CD14-positive monocyte (primary cell): Measurements from ENCODE around the gene CCM2. TPM values are rescaled to one million over a fixed set of nuclear protein-coding genes. Genes with fewer than 3 reads are reported as not detected.

Experiments used
- DNase-seq, 3 donors: peaks; one replicate each; pipeline ENCODE4 v3.0.0-alpha.2; 2011 to 2022
- H2AFZ ChIP-seq: 2 replicates; pipeline ENCODE4 v1.6.0; 2012; ENCODE audit warnings: mild to moderate bottlenecking, low read depth, low read length, inconsistent platforms; ENCODE audit not compliant: insufficient read depth, poor library complexity, severe bottlenecking
- H3K27ac ChIP-seq, 2 donors: 1 replicate in 1 of 2; 2 replicates in 1 of 2; pipeline ENCODE4 v1.5.1; 2012 to 2013; ENCODE audit warnings: low read length in 2 of 2, control low read depth in 1 of 2, inconsistent platforms in 1 of 2, low read depth in 1 of 2, mild to moderate bottlenecking in 1 of 2
- H3K27me3 ChIP-seq, 2 donors: one replicate each; pipeline versions ENCODE4 v1.6.0 to v1.6.1; 2011 to 2013; ENCODE audit warnings: low read length in 2 of 2; ENCODE audit not compliant: control insufficient read depth in 2 of 2, insufficient read depth in 2 of 2
- H3K36me3 ChIP-seq, 2 donors: replicated peaks in 1 of 2; 1 replicate in 1 of 2; 2 replicates in 1 of 2; pipeline versions ENCODE4 v1.5.1 to v1.6.1; 2012 to 2013; ENCODE audit warnings: low read length in 2 of 2, control low read depth in 1 of 2, inconsistent platforms in 1 of 2, mild to moderate bottlenecking in 1 of 2; ENCODE audit not compliant: insufficient read depth in 2 of 2, control insufficient read depth in 1 of 2
- H3K4me1 ChIP-seq, 2 donors: 1 replicate in 1 of 2; 2 replicates in 1 of 2; pipeline versions ENCODE4 v1.5.1 to v1.6.1; 2012 to 2013; ENCODE audit warnings: low read length in 2 of 2, control low read depth in 1 of 2, inconsistent platforms in 1 of 2, mild to moderate bottlenecking in 1 of 2, moderate library complexity in 1 of 2; ENCODE audit not compliant: insufficient read depth in 2 of 2, control insufficient read depth in 1 of 2
- H3K4me2 ChIP-seq: replicated peaks from 2 replicates; pipeline ENCODE3; 2012; ENCODE audit warnings: low read length, moderate library complexity, mild to moderate bottlenecking; ENCODE audit not compliant: poor library complexity, severe bottlenecking; ENCODE audit errors: extremely low read depth
- H3K4me3 ChIP-seq, 3 experiments: fragments of 200-600 bp in 1 of 3; sonication (generic) in 1 of 3; replicated peaks in 1 of 3; 1 replicate in 2 of 3; 2 replicates in 1 of 3; pipeline ENCODE4 v1.5.1; 2011 to 2013; ENCODE audit warnings: low read length in 3 of 3, mild to moderate bottlenecking in 3 of 3, control low read depth in 2 of 3, low read depth in 2 of 3, inconsistent platforms in 1 of 3, moderate library complexity in 1 of 3
- H3K79me2 ChIP-seq: 2 replicates; pipeline ENCODE4 v1.6.0; 2012; ENCODE audit warnings: mild to moderate bottlenecking, control low read depth, inconsistent platforms, low read length, moderate library complexity; ENCODE audit not compliant: insufficient read depth
- H3K9ac ChIP-seq: 2 replicates; pipeline ENCODE4 v1.6.0; 2017; ENCODE audit warnings: low read length, mild to moderate bottlenecking; ENCODE audit not compliant: insufficient read depth, poor library complexity, severe bottlenecking
- H3K9me3 ChIP-seq, 2 donors: replicated peaks in 1 of 2; 1 replicate in 1 of 2; 2 replicates in 1 of 2; pipeline versions ENCODE4 v1.5.1 to v1.6.1; 2012 to 2013; ENCODE audit warnings: low read length in 2 of 2, control low read depth in 1 of 2; ENCODE audit not compliant: control insufficient read depth in 1 of 2, insufficient read depth in 1 of 2
- H4K20me1 ChIP-seq: 2 replicates; pipeline ENCODE4 v1.6.0; 2012; ENCODE audit warnings: mild to moderate bottlenecking, low read length, control low read depth, moderate library complexity; ENCODE audit not compliant: insufficient read depth
- H3K27ac Mint-ChIP-seq, 7 donors: one replicate each; pipeline ENCODE4 v1.8.0; 2020; ENCODE audit warnings: mild to moderate bottlenecking in 7 of 7, mixed read lengths in 7 of 7, moderate library complexity in 6 of 7, inconsistent platforms in 2 of 7
- H3K27me3 Mint-ChIP-seq, 3 donors: one replicate each; pipeline ENCODE4 v1.8.0; 2021 to 2022; ENCODE audit warnings: low read depth in 3 of 3, mild to moderate bottlenecking in 3 of 3, mixed read lengths in 3 of 3, moderate library complexity in 3 of 3, inconsistent platforms in 1 of 3
- H3K36me3 Mint-ChIP-seq, 2 donors: one replicate each; pipeline ENCODE4 v1.8.0; 2020; ENCODE audit warnings: mixed read lengths in 2 of 2, inconsistent platforms in 1 of 2, mild to moderate bottlenecking in 1 of 2
- H3K4me1 Mint-ChIP-seq: one replicate; pipeline ENCODE4 v1.8.0; 2020; ENCODE audit warnings: mild to moderate bottlenecking, mixed read lengths
- H3K4me3 Mint-ChIP-seq, 2 donors: one replicate each; pipeline ENCODE4 v1.8.0; 2020; ENCODE audit warnings: mild to moderate bottlenecking in 2 of 2, mixed read lengths in 2 of 2, moderate library complexity in 1 of 2
- H3K9me3 Mint-ChIP-seq, 7 donors: one replicate each; pipeline ENCODE4 v1.8.0; 2020 to 2022; ENCODE audit warnings: mixed read lengths in 7 of 7, mild to moderate bottlenecking in 6 of 7, moderate library complexity in 6 of 7, inconsistent platforms in 2 of 7
- WGBS: methylation state at CpG from one replicate; pipeline ENCODE4 v1.1.5; 2013; ENCODE audit warnings: missing lambda C conversion rate; ENCODE audit not compliant: insufficient coverage; 5-methylcytosine and 5-hydroxymethylcytosine counted together
- intact Hi-C, 2 donors: fragments of 100-400 bp; cut with micrococcal nuclease; formaldehyde crosslinking; loops; one replicate each; pipeline versions ENCODE4 v1.15.0 to v1.15.1; 2023
- polyA plus RNA-seq, 3 donors: library from polyadenylated mRNA; depleted of rRNA in 1 of 3; unstranded in 2 of 3; stranded (reverse) in 1 of 3; fragments of 300-500 nt in 2 of 3; fragments of >200 nt in 1 of 3; fragmentation: Illumina TruSeq in 2 of 3; gene quantifications; 1 replicate in 2 of 3; 2 replicates in 1 of 3; pipeline ENCODE4 v1.2.3, GENCODE V29; 2012 to 2021
- TF ChIP-seq, protein P1 (sequence below): fragments of 200-600 bp; IDR thresholded peaks from one replicate; pipeline ENCODE4 v1.8.0; 2022; ENCODE audit warnings: antibody characterized with exemption, mild to moderate bottlenecking

The CCM2 gene
- polyA plus RNA-seq, 3 donors = 38.5 to 102 (median 51.4) TPM

DNA sequence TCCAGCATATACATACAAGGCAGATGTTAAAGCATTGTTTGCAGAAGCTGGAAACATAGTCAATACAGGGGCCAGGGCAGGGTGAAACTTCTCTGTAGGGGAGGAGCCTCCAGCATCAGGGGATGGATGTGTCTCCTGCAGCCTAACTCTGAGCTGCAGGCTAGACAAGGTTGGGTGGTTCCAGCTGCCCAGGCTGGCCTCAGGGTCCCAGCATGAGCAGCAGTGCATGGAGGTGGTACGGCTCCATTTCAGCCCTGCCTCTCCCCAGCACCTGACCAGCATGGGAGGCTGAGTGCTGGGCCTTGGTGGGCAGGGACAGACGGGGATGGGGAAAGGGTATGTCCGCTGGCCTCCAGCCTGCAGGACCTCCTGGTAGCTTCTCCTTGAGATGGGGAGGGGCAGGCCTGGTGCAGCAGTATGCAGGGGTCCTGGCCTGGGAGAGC, 118.9 kb downstream of the CCM2 start:
- H3K27me3 Mint-ChIP-seq = peaks cover 2 to 8% (median 2%) of the 10 kb centered on the region in 3 donors
- WGBS = no CpG with 5 or more reads among the region's 3 CpGs

DNA sequence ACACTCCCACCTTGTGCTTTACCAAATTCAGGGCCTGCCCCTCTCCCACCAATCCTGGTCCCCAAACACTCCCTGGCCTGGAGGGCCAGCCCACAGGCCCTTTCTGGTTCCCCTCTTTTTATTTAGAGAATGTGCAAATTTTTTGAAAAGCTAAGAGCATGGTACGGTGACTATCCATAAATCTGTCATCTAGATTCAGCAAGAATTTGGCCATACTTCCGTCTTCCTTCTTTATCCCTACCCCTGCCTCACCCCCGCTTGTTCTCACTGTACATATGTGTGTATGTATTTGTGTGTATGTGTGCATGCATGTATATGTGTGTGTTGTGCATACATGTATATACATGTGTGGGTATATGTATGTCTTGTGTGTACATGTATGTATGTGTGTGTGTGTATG, 119.5 kb downstream of the CCM2 start:
- peaks cover 2 to 8% (median 2%) of the 10 kb centered on the region in 3 donors for H3K27me3 Mint-ChIP-seq
- no peaks in the 10 kb centered on the region for H3K36me3 Mint-ChIP-seq
- Histone ChIP-seq H4K20me1 (no peaks in the 10 kb centered on the region), H3K4me3 (no peak overlapping the region), H3K9ac (no peak overlapping the region), H3K9me3 (no peaks in the 10 kb centered on the region), H3K4me2 (no peak overlapping the region), H3K27ac (no peak overlapping the region), H2AFZ (no peak overlapping the region), H3K4me1 (peaks cover 0 to 7% of the 10 kb centered on the region in 2 donors), H3K27me3 (no peaks in the 10 kb centered on the region), H3K79me2 (no peaks in the 10 kb centered on the region), H3K36me3 (no peaks in the 10 kb centered on the region)
- peaks cover 8% of the 10 kb centered on the region for H3K4me1 Mint-ChIP-seq
- TF ChIP-seq, protein P1, sequence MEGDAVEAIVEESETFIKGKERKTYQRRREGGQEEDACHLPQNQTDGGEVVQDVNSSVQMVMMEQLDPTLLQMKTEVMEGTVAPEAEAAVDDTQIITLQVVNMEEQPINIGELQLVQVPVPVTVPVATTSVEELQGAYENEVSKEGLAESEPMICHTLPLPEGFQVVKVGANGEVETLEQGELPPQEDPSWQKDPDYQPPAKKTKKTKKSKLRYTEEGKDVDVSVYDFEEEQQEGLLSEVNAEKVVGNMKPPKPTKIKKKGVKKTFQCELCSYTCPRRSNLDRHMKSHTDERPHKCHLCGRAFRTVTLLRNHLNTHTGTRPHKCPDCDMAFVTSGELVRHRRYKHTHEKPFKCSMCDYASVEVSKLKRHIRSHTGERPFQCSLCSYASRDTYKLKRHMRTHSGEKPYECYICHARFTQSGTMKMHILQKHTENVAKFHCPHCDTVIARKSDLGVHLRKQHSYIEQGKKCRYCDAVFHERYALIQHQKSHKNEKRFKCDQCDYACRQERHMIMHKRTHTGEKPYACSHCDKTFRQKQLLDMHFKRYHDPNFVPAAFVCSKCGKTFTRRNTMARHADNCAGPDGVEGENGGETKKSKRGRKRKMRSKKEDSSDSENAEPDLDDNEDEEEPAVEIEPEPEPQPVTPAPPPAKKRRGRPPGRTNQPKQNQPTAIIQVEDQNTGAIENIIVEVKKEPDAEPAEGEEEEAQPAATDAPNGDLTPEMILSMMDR = no peak
- peaks cover 0 to 8% (median 0%) of the 10 kb centered on the region in 7 donors for H3K9me3 Mint-ChIP-seq
- intact Hi-C loops = loop anchor here in 1 of 2 donors (10.0 kb wide), 1 partner anchor 545 kb away; the partner anchor contains the start of gene DDX56
- no peak overlapping the region for H3K27ac Mint-ChIP-seq
- no peak for DNase-seq
- no CpG with 5 or more reads among the region's 3 CpGs for WGBS
- no peak overlapping the region for H3K4me3 Mint-ChIP-seq

More for the DNA sequence above, 118.9 kb downstream of the CCM2 start:
- no peak overlapping the region for H2AFZ ChIP-seq
- no peak for DNase-seq
- intact Hi-C loops = loop anchor here in 1 of 2 donors (10.0 kb wide), 1 partner anchor 544 kb away; the partner anchor contains the start of gene DDX56
- H3K9ac ChIP-seq = no peak overlapping the region
- H3K36me3 ChIP-seq = no peaks in the 10 kb centered on the region
- no peak overlapping the region for H3K4me3 ChIP-seq
- H3K9me3 ChIP-seq = no peaks in the 10 kb centered on the region
- no peaks in the 10 kb centered on the region for H3K36me3 Mint-ChIP-seq
- H3K4me1 Mint-ChIP-seq = peaks cover 10% of the 10 kb centered on the region
- H3K27ac Mint-ChIP-seq = no peak overlapping the region
- no peak overlapping the region for H3K27ac ChIP-seq
- no peaks in the 10 kb centered on the region for H3K79me2 ChIP-seq
- H3K9me3 Mint-ChIP-seq = peaks cover 0 to 8% (median 0%) of the 10 kb centered on the region in 7 donors
- TF ChIP-seq, protein P1 = no peak
- no peak overlapping the region for H3K4me3 Mint-ChIP-seq
- no peaks in the 10 kb centered on the region for H3K27me3 ChIP-seq
- no peaks in the 10 kb centered on the region for H4K20me1 ChIP-seq
- peaks cover 0 to 7% of the 10 kb centered on the region in 2 donors for H3K4me1 ChIP-seq
- no peak overlapping the region for H3K4me2 ChIP-seq
